Retinal pigment epithelial cell (primary cell): Measurements from ENCODE around the gene LRRK1.

Source experiments
- DNase-seq: peaks from one replicate; pipeline ENCODE4 v3.0.0-alpha.2; 2010; ENCODE audit warnings: low read depth
- H3K4me3 ChIP-seq: 2 replicates; pipeline ENCODE4 v1.5.1; 2011; ENCODE audit warnings: mild to moderate bottlenecking, low read length, control low read depth, moderate library complexity
- TF ChIP-seq, protein P1 (sequence below): conservative IDR thresholded peaks from 2 replicates; pipeline ENCODE4 v1.5.1; 2011; ENCODE audit warnings: low read depth, low read length, control low read depth, inconsistent platforms

LRRK1 gene, protein sequence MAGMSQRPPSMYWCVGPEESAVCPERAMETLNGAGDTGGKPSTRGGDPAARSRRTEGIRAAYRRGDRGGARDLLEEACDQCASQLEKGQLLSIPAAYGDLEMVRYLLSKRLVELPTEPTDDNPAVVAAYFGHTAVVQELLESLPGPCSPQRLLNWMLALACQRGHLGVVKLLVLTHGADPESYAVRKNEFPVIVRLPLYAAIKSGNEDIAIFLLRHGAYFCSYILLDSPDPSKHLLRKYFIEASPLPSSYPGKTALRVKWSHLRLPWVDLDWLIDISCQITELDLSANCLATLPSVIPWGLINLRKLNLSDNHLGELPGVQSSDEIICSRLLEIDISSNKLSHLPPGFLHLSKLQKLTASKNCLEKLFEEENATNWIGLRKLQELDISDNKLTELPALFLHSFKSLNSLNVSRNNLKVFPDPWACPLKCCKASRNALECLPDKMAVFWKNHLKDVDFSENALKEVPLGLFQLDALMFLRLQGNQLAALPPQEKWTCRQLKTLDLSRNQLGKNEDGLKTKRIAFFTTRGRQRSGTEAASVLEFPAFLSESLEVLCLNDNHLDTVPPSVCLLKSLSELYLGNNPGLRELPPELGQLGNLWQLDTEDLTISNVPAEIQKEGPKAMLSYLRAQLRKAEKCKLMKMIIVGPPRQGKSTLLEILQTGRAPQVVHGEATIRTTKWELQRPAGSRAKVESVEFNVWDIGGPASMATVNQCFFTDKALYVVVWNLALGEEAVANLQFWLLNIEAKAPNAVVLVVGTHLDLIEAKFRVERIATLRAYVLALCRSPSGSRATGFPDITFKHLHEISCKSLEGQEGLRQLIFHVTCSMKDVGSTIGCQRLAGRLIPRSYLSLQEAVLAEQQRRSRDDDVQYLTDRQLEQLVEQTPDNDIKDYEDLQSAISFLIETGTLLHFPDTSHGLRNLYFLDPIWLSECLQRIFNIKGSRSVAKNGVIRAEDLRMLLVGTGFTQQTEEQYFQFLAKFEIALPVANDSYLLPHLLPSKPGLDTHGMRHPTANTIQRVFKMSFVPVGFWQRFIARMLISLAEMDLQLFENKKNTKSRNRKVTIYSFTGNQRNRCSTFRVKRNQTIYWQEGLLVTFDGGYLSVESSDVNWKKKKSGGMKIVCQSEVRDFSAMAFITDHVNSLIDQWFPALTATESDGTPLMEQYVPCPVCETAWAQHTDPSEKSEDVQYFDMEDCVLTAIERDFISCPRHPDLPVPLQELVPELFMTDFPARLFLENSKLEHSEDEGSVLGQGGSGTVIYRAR (N-terminal part only)

DNA sequence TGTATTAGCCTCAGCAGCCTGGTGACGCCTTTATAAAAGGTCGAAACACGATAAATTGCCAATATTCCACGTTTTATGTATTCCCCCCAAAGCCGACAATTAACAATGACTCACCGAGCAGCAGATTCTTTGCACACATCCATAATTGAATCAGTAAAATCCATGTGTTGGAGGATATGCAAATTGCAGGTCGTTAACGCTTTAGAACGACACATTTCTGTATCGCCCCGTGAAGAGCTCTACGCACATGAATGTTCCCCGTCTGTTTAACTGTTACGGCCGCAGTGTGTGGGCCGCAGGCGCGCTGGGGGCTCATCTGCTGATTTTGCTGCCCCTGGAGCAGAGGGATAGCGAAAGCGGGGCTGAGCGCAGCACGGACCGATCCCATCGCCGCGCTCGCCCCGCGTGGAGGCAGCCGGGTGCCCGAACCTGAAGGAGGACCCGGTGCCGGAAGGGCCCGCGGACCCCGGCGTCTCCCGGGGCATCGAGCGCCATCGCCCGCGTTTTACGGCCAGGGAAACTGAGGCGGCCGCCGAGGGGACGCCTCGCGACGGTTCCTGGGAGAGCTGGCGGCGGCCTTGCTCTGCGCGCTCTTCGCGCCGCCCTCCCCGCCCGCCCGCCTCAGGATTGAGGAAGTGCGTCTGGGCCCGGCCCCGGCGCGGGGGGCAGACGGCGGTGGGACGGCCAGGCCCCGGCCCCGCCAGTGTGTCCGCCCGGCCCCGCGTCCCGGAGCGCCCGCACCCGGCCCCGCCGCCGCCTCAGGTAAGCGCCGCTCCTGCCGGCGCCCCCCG, at the start of gene LRRK1:
Gene LRRK1, plus strand, starts transcription at position 668 of the 791 bp plus-strand sequence. CDS start 5,276 bp downstream, outside the sequence.
- peak within 1 kb of the TSS; percentile 60 for H3K4me3 ChIP-seq
- TF ChIP-seq, protein P1, sequence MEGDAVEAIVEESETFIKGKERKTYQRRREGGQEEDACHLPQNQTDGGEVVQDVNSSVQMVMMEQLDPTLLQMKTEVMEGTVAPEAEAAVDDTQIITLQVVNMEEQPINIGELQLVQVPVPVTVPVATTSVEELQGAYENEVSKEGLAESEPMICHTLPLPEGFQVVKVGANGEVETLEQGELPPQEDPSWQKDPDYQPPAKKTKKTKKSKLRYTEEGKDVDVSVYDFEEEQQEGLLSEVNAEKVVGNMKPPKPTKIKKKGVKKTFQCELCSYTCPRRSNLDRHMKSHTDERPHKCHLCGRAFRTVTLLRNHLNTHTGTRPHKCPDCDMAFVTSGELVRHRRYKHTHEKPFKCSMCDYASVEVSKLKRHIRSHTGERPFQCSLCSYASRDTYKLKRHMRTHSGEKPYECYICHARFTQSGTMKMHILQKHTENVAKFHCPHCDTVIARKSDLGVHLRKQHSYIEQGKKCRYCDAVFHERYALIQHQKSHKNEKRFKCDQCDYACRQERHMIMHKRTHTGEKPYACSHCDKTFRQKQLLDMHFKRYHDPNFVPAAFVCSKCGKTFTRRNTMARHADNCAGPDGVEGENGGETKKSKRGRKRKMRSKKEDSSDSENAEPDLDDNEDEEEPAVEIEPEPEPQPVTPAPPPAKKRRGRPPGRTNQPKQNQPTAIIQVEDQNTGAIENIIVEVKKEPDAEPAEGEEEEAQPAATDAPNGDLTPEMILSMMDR = no peak
- no peak for DNase-seq

DNA sequence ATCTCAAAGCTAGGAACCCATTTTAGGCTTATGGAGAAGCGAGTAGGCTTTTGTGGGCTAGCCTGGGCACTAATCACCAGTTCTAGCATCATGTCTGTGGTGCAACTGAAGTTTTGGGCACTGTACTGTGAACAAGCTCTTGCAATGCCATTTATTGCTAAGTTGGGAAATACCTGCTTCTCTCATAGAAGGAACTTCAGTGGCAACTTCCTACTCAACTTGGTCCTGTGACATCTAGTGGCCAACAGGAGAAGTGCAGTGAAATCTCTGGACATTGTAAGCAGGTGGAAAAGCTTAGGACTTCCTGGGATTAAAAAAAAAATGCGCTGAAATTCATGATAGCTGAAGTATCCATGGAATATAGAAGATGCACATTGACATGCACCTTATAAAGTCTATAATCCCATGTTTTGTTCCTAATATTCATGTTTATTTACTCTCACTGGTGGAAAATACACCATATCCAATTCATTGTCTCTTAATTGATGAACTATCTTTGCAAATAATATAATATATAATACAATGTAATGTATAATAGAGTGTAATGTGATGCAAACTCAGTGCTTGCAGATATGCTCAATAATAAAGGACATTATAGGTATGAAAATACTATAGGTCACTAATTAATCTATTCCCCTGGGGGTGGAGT, 46.0 kb upstream of the LRRK1 start:
- no peak overlapping the region for H3K4me3 ChIP-seq
- DNase-seq = peak; percentile 77
- TF ChIP-seq, protein P1 = peak; percentile 94

DNA sequence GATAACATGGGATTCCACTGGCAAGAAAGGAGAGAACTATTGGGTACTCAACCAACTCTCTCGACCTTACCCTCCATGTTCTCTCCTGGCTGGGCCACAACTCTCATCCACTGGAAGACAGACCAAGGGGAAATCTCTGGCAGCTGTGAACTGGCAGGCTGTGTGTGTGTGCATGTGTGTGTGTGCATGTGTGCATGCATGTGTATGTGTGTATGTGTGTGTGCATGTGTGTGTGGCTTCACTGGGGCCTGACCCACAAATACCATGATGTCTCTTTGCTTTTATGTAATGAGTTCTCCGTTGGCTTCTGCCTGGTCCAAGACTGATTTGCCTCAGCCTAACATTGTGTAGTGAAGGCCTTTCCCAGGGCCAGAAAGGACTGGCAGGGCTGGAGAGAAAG, 43.7 kb upstream of the LRRK1 start:
- no peak for DNase-seq
- TF ChIP-seq, protein P1 = no peak
- no peak overlapping the region for H3K4me3 ChIP-seq

DNA sequence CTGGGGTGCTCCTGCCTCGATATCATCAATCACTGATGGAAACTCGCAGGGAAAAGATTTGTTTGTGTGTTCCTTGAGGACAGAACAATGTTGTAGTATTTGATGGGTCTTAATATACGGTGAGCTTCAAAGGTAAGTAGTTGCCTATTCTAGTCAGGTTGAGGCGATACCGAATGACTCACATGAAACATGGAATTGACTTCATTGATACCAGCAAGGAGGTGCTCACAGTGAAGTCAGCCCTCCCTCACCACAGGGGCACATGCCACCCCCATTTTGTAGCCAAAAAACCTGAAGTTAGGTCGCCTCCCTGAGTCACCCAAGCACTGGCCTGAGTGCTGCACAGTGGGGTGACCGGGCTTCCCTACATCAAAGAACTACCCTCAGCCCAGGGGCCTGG, 43.2 kb upstream of the LRRK1 start:
- DNase-seq = no peak
- H3K4me3 ChIP-seq = no peak overlapping the region
- TF ChIP-seq, protein P1 = no peak

DNA sequence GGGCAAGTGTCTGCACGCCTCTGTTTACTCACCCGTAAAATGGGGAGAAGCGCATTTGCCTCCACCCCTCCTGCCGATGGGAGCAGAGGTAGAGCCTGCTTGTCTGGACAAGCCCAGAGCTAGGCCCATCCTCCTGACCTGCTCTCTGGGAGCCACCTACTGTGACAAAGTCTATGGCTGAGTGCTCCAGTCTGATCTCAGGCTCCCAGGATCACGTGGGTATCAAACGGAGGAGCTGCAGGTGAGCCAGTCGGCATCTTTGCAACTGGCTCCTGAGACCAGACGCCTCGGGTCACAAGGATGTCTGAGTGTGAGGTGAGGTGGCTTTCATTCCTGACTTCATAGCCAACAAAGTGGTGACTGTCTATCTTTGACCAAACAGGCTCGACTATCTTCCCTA, 41.6 kb upstream of the LRRK1 start:
- TF ChIP-seq, protein P1 = no peak
- no peak overlapping the region for H3K4me3 ChIP-seq

DNA sequence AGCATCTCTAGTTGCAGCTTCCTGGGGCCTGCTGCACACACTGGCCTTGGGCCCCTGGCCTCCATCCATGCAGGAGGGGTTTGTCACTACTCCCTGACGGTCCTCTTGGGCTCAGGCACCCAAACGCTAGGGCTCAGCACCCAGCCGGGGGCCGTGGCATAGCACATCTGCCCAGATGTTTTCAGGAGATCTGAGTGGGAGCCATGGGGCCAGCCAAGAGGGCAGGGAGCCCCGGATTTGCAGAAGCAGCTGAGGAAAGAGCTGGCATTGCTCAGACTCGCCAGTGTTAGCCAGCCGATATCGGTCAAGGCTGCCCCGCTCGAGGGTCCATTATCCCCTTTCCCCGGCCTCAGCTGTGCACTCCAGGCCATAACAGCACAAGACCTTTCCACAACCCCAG, 41.0 kb upstream of the LRRK1 start:
- peak overlapping the region; percentile 36 for H3K4me3 ChIP-seq
- no peak for DNase-seq
- TF ChIP-seq, protein P1 = no peak

More for the DNA sequence above, 41.6 kb upstream of the LRRK1 start:
- DNase-seq = no peak
